ENCODE measurements around the gene RBM43.
A peak's percentile ranks its signal among the peaks of the same experiment; 100 is the strongest.
"Not testable (repeated sequence)": the region's sequence is repeated elsewhere in the genome, so short reads cannot be mapped to it uniquely, and the experiment has no call there.

RBM43 gene

GRCh38 chr2:151297882-151298281, 36.2 kb upstream of the RBM43 start:
- H3K4me3 ChIP-seq (replicated peaks in 1 of 2; ENCODE audit: low read depth in 2 of 2, low read length in 2 of 2), result no peak overlapping the region
- DNase-seq (ENCODE audit: low read depth in 2 of 2), result peak; percentile 30 to 34
- TF ChIP-seq CTCF (IDR thresholded peaks at IDR 0.05; ENCODE audit: low read depth, low read length), result no peak

- DNase-seq (ENCODE audit: low read depth in 2 of 2); H3K4me3 ChIP-seq (replicated peaks in 1 of 2; ENCODE audit: low read depth in 2 of 2, low read length in 2 of 2): not testable (repeated sequence)
Observed at GRCh38 chr2:151295926-151296325, 34.3 kb upstream of the RBM43 start.

- DNase-seq (ENCODE audit: low read depth in 2 of 2), result peak in 1 of 2 donors; percentile 63
- no peak overlapping the region for H3K4me3 ChIP-seq (replicated peaks in 1 of 2; ENCODE audit: low read depth in 2 of 2, low read length in 2 of 2)
- TF ChIP-seq CTCF (IDR thresholded peaks at IDR 0.05; ENCODE audit: low read depth, low read length), result no peak
Observed at GRCh38 chr2:151292546-151292945, 30.9 kb upstream of the RBM43 start.

GRCh38 chr2:151292141-151292540, 30.5 kb upstream of the RBM43 start:
- TF ChIP-seq CTCF (IDR thresholded peaks at IDR 0.05; ENCODE audit: low read depth, low read length), result no peak
- no peak for DNase-seq (ENCODE audit: low read depth in 2 of 2)
- no peak overlapping the region for H3K4me3 ChIP-seq (replicated peaks in 1 of 2; ENCODE audit: low read depth in 2 of 2, low read length in 2 of 2)

- no peak for DNase-seq (ENCODE audit: low read depth in 2 of 2)
Observed at GRCh38 chr2:151291224-151291623, 29.6 kb upstream of the RBM43 start.

GRCh38 chr2:151289972-151290866, 28.6 kb upstream of the RBM43 start:
- DNase-seq (ENCODE audit: low read depth in 2 of 2), result peak; percentile 58 to 81
- H3K4me3 ChIP-seq (replicated peaks in 1 of 2; ENCODE audit: low read depth in 2 of 2, low read length in 2 of 2), result peak overlapping the region; percentile 62 to 66
- TF ChIP-seq CTCF (IDR thresholded peaks at IDR 0.05; ENCODE audit: low read depth, low read length), result no peak

More at GRCh38 chr2:151291224-151291623, 29.6 kb upstream of the RBM43 start:
- TF ChIP-seq CTCF (IDR thresholded peaks at IDR 0.05; ENCODE audit: low read depth, low read length), result no peak
- H3K4me3 ChIP-seq (replicated peaks in 1 of 2; ENCODE audit: low read depth in 2 of 2, low read length in 2 of 2), result no peak overlapping the region

- TF ChIP-seq CTCF (IDR thresholded peaks at IDR 0.05; ENCODE audit: low read depth, low read length), result no peak
- no peak overlapping the region for H3K4me3 ChIP-seq (replicated peaks in 1 of 2; ENCODE audit: low read depth in 2 of 2, low read length in 2 of 2)
- no peak for DNase-seq (ENCODE audit: low read depth in 2 of 2)
Observed at GRCh38 chr2:151287513-151288250, 26.0 kb upstream of the RBM43 start.

All from cardiac fibroblast (primary cell).